GM23248 (cell line): ENCODE results near the gene HSFX3.
"Not testable (repeated sequence)": the region's sequence is repeated elsewhere in the genome, so short reads cannot be mapped to it uniquely, and the experiment has no call there.

ENCODE experiments used
- EZH2 ChIP-seq: fragments of 200-600 bp; sonication (generic); IDR thresholded peaks from 2 replicates; pipeline ENCODE4 v1.6.1; 2018; ENCODE audit warnings: antibody characterized with exemption, mild to moderate bottlenecking; ENCODE audit not compliant: insufficient read depth, poor library complexity, severe bottlenecking
- EZH2phosphoT487 ChIP-seq: fragments of 200-600 bp; sonication (generic); IDR thresholded peaks from 2 replicates; pipeline ENCODE4 v1.6.1; 2018; ENCODE audit warnings: antibody characterized with exemption, moderate library complexity, mild to moderate bottlenecking, low read depth; ENCODE audit not compliant: insufficient read depth

- not testable (repeated sequence) for TF ChIP-seq EZH2phosphoT487, EZH2
Measured at GRCh38 chrX:149549701-149550100, at the start of gene HSFX3.
